Prostate gland (tissue), 2 donors: ENCODE data around the gene ATRN.

ENCODE experiments used
- POLR2A ChIP-seq: fragments of 450-650 bp; IDR thresholded peaks from one replicate; pipeline ENCODE4 v1.6.1; 2016; ENCODE audit warnings: antibody characterized with exemption, mild to moderate bottlenecking
- TF ChIP-seq, protein P1 (sequence below), 4 experiments: fragments of 200-600 bp in 2 of 4; fragments of 450-650 bp in 2 of 4; sonication (generic) in 2 of 4; IDR thresholded peaks; 1 replicate in 3 of 4; 2 replicates in 1 of 4; pipeline ENCODE4 v1.5.1; 2016 to 2019; ENCODE audit warnings: antibody characterized with exemption in 4 of 4, mild to moderate bottlenecking in 2 of 4, moderate library complexity in 2 of 4

DNA sequence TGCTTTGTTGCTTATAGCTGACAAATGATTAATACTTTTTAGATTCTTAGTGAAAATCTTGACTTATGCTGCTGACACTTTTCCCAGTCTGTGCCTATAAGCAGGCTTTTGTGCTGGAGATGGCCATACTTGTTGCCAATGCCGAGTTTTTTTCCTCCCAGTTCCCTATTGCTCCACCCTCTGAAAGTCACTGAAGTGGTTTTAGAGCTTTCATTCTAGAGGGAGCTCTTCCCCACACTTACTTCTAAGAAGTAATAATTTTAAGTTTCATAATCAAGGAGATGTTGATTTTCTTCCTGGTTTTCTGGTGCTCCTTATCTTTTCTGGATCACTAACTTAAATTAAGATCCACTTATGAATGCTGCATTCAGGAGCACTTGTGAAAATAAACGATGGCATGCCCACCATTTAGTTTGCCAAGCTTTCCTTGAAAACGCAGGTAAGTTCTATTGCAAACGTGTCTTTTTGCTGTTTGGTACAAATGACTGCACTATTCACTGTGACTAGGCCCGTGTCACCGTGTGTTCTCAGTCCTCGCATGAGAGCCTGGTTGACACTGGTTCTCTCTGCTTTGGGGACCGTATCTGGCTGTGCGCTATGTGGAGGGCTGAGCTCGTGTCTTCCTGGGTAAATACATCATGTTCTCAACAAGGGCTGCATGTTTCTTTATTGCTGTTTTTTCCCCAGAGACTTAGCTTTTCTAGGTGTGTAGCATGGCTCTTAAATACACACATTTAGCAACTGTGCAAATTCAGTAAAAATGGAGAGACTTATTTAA, 142.2 kb downstream of the ATRN start:
- TF ChIP-seq, protein P1, sequence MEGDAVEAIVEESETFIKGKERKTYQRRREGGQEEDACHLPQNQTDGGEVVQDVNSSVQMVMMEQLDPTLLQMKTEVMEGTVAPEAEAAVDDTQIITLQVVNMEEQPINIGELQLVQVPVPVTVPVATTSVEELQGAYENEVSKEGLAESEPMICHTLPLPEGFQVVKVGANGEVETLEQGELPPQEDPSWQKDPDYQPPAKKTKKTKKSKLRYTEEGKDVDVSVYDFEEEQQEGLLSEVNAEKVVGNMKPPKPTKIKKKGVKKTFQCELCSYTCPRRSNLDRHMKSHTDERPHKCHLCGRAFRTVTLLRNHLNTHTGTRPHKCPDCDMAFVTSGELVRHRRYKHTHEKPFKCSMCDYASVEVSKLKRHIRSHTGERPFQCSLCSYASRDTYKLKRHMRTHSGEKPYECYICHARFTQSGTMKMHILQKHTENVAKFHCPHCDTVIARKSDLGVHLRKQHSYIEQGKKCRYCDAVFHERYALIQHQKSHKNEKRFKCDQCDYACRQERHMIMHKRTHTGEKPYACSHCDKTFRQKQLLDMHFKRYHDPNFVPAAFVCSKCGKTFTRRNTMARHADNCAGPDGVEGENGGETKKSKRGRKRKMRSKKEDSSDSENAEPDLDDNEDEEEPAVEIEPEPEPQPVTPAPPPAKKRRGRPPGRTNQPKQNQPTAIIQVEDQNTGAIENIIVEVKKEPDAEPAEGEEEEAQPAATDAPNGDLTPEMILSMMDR (IDR thresholded peaks at IDR 0.05): no peak
- no peak for TF ChIP-seq POLR2A
